HG03565 (cell line): ENCODE measurements around the gene PIRT.
"Not testable (repeated sequence)": the region's sequence is repeated elsewhere in the genome, so short reads cannot be mapped to it uniquely, and the experiment has no call there.

ENCODE experiments used
- ATAC-seq: cut with Tn5 transposase; IDR thresholded peaks from one replicate; pipeline ENCODE4 v1.9.1; 2021; ENCODE audit warnings: mild to moderate bottlenecking, moderate library complexity; ENCODE audit not compliant: unreplicated experiment

PIRT gene

GRCh38 chr17:10837921-10838320, at the start of gene PIRT:
PIRT (minus strand) TSS chr17:10838087; CDS start chr17:10825645, 12,442 bp downstream.
- ATAC-seq = no peak

- ATAC-seq = no peak
Measured at GRCh38 chr17:10881959-10882358, 44.1 kb upstream of the PIRT start.

GRCh38 chr17:10879190-10879836, 41.4 kb upstream of the PIRT start:
- ATAC-seq = no peak

- ATAC-seq = peak; percentile 54
Measured at GRCh38 chr17:10875984-10876555, 38.2 kb upstream of the PIRT start.

- ATAC-seq = no peak
Measured at GRCh38 chr17:10875430-10875851, 37.6 kb upstream of the PIRT start.

GRCh38 chr17:10871914-10872313, 34.0 kb upstream of the PIRT start:
- ATAC-seq = no peak

- ATAC-seq = no peak
Measured at GRCh38 chr17:10870336-10871050, 32.6 kb upstream of the PIRT start.

GRCh38 chr17:10868744-10869143, 30.9 kb upstream of the PIRT start:
- not testable (repeated sequence) for ATAC-seq

GRCh38 chr17:10859051-10859450, 21.2 kb upstream of the PIRT start:
- no peak for ATAC-seq

- ATAC-seq = no peak
Measured at GRCh38 chr17:10857976-10858375, 20.1 kb upstream of the PIRT start.

GRCh38 chr17:10846636-10847035, 8.7 kb upstream of the PIRT start:
- ATAC-seq = not testable (repeated sequence)

GRCh38 chr17:10845388-10845751, 7.5 kb upstream of the PIRT start:
- ATAC-seq = no peak

GRCh38 chr17:10844621-10845387, 6.9 kb upstream of the PIRT start:
- peak; percentile 73 for ATAC-seq

- no peak for ATAC-seq
Measured at GRCh38 chr17:10843811-10844210, 5.9 kb upstream of the PIRT start.

GRCh38 chr17:10842658-10843057, 4.8 kb upstream of the PIRT start:
- no peak for ATAC-seq

GRCh38 chr17:10838682-10839081, 795 bp upstream of the PIRT start:
- no peak for ATAC-seq

GRCh38 chr17:10836966-10837590, 809 bp downstream of the PIRT start:
- no peak for ATAC-seq

- no peak for ATAC-seq
Measured at GRCh38 chr17:10836145-10836544, 1.7 kb downstream of the PIRT start.

- ATAC-seq = no peak
Measured at GRCh38 chr17:10831696-10832095, 6.2 kb downstream of the PIRT start.

- no peak for ATAC-seq
Measured at GRCh38 chr17:10827898-10828552, 9.9 kb downstream of the PIRT start.
